ENCODE measurements around the gene IFI30. TPM values are rescaled to one million over a fixed set of nuclear protein-coding genes. Genes with fewer than 3 reads are reported as not detected.

The IFI30 gene
- total RNA-seq, 2 donors from 2014 or later: 8.1 to 43.2 TPM

DNA sequence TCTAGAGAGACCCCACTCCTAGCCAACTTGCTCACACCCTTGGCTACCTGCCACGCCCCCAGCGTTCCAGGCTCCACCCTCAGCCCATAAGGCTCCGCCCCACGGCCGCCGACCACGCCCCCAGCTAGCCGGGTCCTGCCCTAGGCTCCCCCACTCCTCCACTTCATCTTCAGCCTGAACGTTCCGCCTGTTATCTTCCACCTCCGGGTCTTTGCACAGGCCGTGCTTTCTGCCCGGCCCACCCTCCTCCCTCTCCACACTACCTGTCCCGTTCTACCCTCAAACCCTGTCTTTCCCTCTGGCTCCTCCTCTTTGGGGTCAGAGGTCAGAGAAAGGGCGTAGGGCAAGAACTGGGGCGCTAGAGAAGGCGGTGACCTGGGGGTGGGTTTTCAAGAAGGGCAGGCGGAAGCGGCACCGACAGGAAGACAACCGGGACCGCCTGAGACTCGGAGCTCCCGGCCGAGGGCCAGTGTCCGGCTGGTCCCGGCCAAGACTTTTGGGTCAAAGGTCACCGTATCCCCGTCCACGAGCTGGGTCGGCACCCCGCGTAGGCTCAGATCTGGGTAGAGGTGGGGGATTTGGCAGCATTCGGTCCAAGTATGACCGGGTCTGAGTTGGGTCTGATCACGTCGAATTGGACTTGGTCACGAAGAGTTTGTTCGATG lies 50.4 kb downstream of the IFI30 start:
- H3K27ac ChIP-seq: peak overlapping the region; percentile 53 to 54
- no peaks in the 10 kb centered on the region for H3K36me3 ChIP-seq
- TF ChIP-seq, protein P1, sequence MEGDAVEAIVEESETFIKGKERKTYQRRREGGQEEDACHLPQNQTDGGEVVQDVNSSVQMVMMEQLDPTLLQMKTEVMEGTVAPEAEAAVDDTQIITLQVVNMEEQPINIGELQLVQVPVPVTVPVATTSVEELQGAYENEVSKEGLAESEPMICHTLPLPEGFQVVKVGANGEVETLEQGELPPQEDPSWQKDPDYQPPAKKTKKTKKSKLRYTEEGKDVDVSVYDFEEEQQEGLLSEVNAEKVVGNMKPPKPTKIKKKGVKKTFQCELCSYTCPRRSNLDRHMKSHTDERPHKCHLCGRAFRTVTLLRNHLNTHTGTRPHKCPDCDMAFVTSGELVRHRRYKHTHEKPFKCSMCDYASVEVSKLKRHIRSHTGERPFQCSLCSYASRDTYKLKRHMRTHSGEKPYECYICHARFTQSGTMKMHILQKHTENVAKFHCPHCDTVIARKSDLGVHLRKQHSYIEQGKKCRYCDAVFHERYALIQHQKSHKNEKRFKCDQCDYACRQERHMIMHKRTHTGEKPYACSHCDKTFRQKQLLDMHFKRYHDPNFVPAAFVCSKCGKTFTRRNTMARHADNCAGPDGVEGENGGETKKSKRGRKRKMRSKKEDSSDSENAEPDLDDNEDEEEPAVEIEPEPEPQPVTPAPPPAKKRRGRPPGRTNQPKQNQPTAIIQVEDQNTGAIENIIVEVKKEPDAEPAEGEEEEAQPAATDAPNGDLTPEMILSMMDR (IDR thresholded peaks at IDR 0.05): no peak
- H3K9me3 ChIP-seq: no peaks in the 10 kb centered on the region
- no peak for DNase-seq (ENCODE audit: low spot score)
- peaks cover 0 to 42% of the 10 kb centered on the region in 2 donors for H3K4me1 ChIP-seq
- peaks cover 0 to 12% of the 10 kb centered on the region in 2 donors for H3K27me3 ChIP-seq
- H3K4me3 ChIP-seq: peak overlapping the region; percentile 28 to 51

GRCh38 chr19:18224525-18225354 lies 51.1 kb downstream of the IFI30 start:
- peak; percentile 100 for DNase-seq (ENCODE audit: low spot score)
- Histone ChIP-seq H3K9me3 (no peaks in the 10 kb centered on the region), H3K27ac (peak overlapping the region; percentile 45 to 54), H3K4me3 (peak overlapping the region; percentile 28 to 51), H3K27me3 (peaks cover 0 to 12% of the 10 kb centered on the region in 2 donors), H3K4me1 (peaks cover 0 to 42% of the 10 kb centered on the region in 2 donors), H3K36me3 (no peaks in the 10 kb centered on the region)
- TF ChIP-seq, protein P1 (IDR thresholded peaks at IDR 0.05): no peak

DNA sequence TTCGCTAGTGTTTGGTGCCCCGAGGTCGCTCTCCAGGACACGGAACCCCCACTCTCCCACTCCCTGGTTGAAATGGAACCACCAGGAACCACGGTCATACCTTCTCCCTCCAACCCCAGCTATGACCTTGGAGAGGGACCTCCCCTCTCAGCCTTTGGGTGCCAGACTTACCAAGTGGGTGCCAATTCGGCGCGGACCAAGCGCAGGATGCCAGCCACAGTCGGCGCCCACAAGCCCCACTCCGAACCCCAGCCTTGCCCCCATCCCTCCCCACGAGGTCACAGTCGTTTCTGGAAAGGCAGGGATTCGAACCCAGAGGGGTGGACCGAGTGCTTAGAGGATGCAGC lies 51.7 kb downstream of the IFI30 start:
- Histone ChIP-seq H3K27me3 (peaks cover 0 to 12% of the 10 kb centered on the region in 2 donors), H3K4me3 (peak overlapping the region in 1 of 2 donors; percentile 51), H3K4me1 (peaks cover 0 to 42% of the 10 kb centered on the region in 2 donors), H3K36me3 (no peaks in the 10 kb centered on the region), H3K27ac (peak overlapping the region; percentile 45 to 54), H3K9me3 (no peaks in the 10 kb centered on the region)
- no peak for DNase-seq (ENCODE audit: low spot score)
- TF ChIP-seq, protein P1 (IDR thresholded peaks at IDR 0.05): no peak

- Histone ChIP-seq H3K27me3 (peaks cover 0 to 12% of the 10 kb centered on the region in 2 donors), H3K4me1 (peaks cover 0 to 42% of the 10 kb centered on the region in 2 donors), H3K27ac (peak within 1 kb of the TSS; percentile 45 to 54), H3K36me3 (no peaks in the 10 kb centered on the region), H3K4me3 (peak within 1 kb of the TSS in 1 of 2 donors; percentile 51), H3K9me3 (no peaks in the 10 kb centered on the region)
- TF ChIP-seq, protein P1 (IDR thresholded peaks at IDR 0.05): no peak
- no peak for DNase-seq (ENCODE audit: low spot score)
Observed at GRCh38 chr19:18225702-18226468, 52.3 kb downstream of the IFI30 start, which contains the start of gene PDE4C. Gene PDE4C (minus strand): TSS chr19:18226438. CDS start chr19:18226415, 23 bp downstream.

DNA sequence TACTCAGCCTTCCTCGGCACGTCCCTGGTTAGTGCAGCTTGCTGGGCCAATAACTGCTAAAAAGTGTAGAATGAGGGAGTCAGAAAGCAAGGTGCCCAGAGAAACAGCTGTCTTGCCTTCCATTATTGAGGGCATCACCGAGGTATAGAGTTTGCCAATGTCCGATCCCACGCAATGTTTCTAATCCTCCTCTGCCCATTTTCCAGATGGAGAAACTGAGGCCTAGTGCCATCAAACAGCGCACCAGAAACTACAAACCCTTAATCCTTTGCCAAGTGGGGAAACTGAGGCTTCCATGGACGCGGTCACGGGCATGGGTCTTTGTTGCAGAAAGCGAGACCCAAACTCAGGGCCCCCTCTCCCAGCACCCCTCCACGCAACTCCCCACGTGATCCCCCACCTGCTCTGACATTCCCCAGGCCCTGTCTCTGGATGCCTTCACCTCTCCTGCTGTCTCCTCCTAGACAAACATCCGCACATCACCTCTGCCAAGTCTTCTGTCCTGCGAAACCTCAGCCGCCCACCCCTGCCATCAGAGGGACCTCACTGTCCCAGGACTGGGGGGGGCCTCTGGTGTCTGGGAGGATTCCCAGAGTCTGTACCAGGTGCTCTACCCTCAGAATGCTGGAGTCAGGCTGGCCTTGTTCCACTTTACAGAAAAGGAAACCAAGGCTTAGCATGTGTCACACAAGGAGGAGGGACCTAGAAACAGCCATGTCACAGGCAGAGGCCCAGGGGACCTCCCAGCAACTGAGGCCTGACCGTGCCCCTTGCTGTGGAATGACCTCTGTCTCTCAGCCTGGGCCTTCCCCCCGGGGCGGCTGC lies 53.6 kb downstream of the IFI30 start:
- no peak for DNase-seq (ENCODE audit: low spot score)
- Histone ChIP-seq H3K27me3 (peaks cover 0 to 12% of the 10 kb centered on the region in 2 donors), H3K36me3 (no peaks in the 10 kb centered on the region), H3K9me3 (no peaks in the 10 kb centered on the region), H3K4me3 (no peak overlapping the region), H3K4me1 (peaks cover 0 to 51% of the 10 kb centered on the region in 2 donors), H3K27ac (no peak overlapping the region)
- TF ChIP-seq, protein P1 (IDR thresholded peaks at IDR 0.05): no peak

Measured in right atrium auricular region (tissue), 2 donors.